Activated CD8-positive, alpha-beta memory T cell treated with anti-CD3 and anti-CD28 coated beads, Interleukin-2, amount 10 ng/mL, durations not matched to agents 7 days and 5 days (primary cell): ENCODE results near the gene S100G. TPM values are rescaled to one million over a fixed set of nuclear protein-coding genes. Genes with fewer than 3 reads are reported as not detected.

Source experiments
- ATAC-seq: fragments of 150-1000 bp; cut with Tn5 transposase; one replicate; pipeline ENCODE4 v1.10.0; 2021; ENCODE audit warnings: moderate library complexity
- CTCF ChIA-PET: fragments of 350-600 bp; sonication (Branson Sonifier 250); formaldehyde crosslinking; loops from one replicate; lab custom pipeline; 2021; ENCODE audit warnings: antibody characterized with exemption; lab: Charles Lee
- DNase-seq: peaks from one replicate; pipeline ENCODE4 v3.0.0-alpha.2; 2020
- H3K27ac Mint-ChIP-seq: one replicate; pipeline ENCODE4 v1.8.0; 2021; ENCODE audit warnings: mild to moderate bottlenecking, mixed read lengths
- H3K27me3 Mint-ChIP-seq: one replicate; pipeline ENCODE4 v1.8.0; 2021; ENCODE audit warnings: mixed read lengths
- H3K36me3 Mint-ChIP-seq: one replicate; pipeline ENCODE4 v1.8.0; 2021; ENCODE audit warnings: mild to moderate bottlenecking, mixed read lengths
- H3K4me1 Mint-ChIP-seq: one replicate; pipeline ENCODE4 v1.8.0; 2021; ENCODE audit warnings: mixed read lengths
- H3K4me3 Mint-ChIP-seq: one replicate; pipeline ENCODE4 v1.8.0; 2021; ENCODE audit warnings: mild to moderate bottlenecking, moderate library complexity, mixed read lengths
- H3K9me3 Mint-ChIP-seq: one replicate; pipeline ENCODE4 v1.8.0; 2022; ENCODE audit warnings: low read depth, mixed read lengths
- total RNA-seq, 2 experiments: library from RNA; stranded (reverse); gene quantifications; one replicate each; pipeline ENCODE4 v1.2.3, GENCODE V29; 2021

The S100G gene
- total RNA-seq, 2 experiments from 2014 or later, result not detected

GRCh38 chrX:16629909-16630308 is 20.0 kb upstream of the S100G start:
- Mint-ChIP-seq H3K36me3 (no peaks in the 10 kb centered on the region), H3K4me1 (no peaks in the 10 kb centered on the region)
- CTCF ChIA-PET, result no interaction called here

GRCh38 chrX:16633754-16634153 is 16.2 kb upstream of the S100G start:
- no peak overlapping the region for H3K27ac Mint-ChIP-seq
- peaks cover 2% of the 10 kb centered on the region for H3K36me3 Mint-ChIP-seq
- DNase-seq, result no peak
- no peak for ATAC-seq
- CTCF ChIA-PET, result no interaction called here
- no peak overlapping the region for H3K4me3 Mint-ChIP-seq
- no peaks in the 10 kb centered on the region for H3K27me3 Mint-ChIP-seq
- H3K4me1 Mint-ChIP-seq, result no peaks in the 10 kb centered on the region
- H3K9me3 Mint-ChIP-seq, result no peaks in the 10 kb centered on the region

More at GRCh38 chrX:16629909-16630308, 20.0 kb upstream of the S100G start:
- no peak overlapping the region for H3K4me3 Mint-ChIP-seq
- DNase-seq, result no peak
- no peaks in the 10 kb centered on the region for H3K27me3 Mint-ChIP-seq
- H3K9me3 Mint-ChIP-seq, result no peaks in the 10 kb centered on the region
- no peak for ATAC-seq
- no peak overlapping the region for H3K27ac Mint-ChIP-seq

GRCh38 chrX:16635040-16635439 is 14.9 kb upstream of the S100G start:
- Mint-ChIP-seq H3K27me3 (no peaks in the 10 kb centered on the region), H3K36me3 (peaks cover 2% of the 10 kb centered on the region), H3K27ac (no peak overlapping the region), H3K4me1 (no peaks in the 10 kb centered on the region), H3K4me3 (no peak overlapping the region), H3K9me3 (no peaks in the 10 kb centered on the region)
- no peak for ATAC-seq
- CTCF ChIA-PET, result no interaction called here
- DNase-seq, result no peak

- Mint-ChIP-seq H3K4me1 (no peaks in the 10 kb centered on the region), H3K27ac (no peak overlapping the region), H3K36me3 (peaks cover 2% of the 10 kb centered on the region), H3K27me3 (no peaks in the 10 kb centered on the region), H3K9me3 (no peaks in the 10 kb centered on the region), H3K4me3 (no peak overlapping the region)
- CTCF ChIA-PET, result no interaction called here
- ATAC-seq, result no peak
- no peak for DNase-seq
Measured at GRCh38 chrX:16635596-16635995, 14.4 kb upstream of the S100G start.

- peaks cover 3% of the 10 kb centered on the region for H3K36me3 Mint-ChIP-seq
- no peak overlapping the region for H3K27ac Mint-ChIP-seq
- H3K9me3 Mint-ChIP-seq, result no peaks in the 10 kb centered on the region
- no peak overlapping the region for H3K4me3 Mint-ChIP-seq
- H3K27me3 Mint-ChIP-seq, result no peaks in the 10 kb centered on the region
- CTCF ChIA-PET, result no interaction called here
- DNase-seq, result no peak
- no peak for ATAC-seq
- H3K4me1 Mint-ChIP-seq, result no peaks in the 10 kb centered on the region
Measured at GRCh38 chrX:16638533-16638932, 11.4 kb upstream of the S100G start.

- H3K27me3 Mint-ChIP-seq, result no peaks in the 10 kb centered on the region
- CTCF ChIA-PET, result no interaction called here
- DNase-seq (no peak), ATAC-seq (no peak)
- H3K4me3 Mint-ChIP-seq, result no peak overlapping the region
- H3K4me1 Mint-ChIP-seq, result no peaks in the 10 kb centered on the region
- H3K9me3 Mint-ChIP-seq, result no peaks in the 10 kb centered on the region
- no peak overlapping the region for H3K27ac Mint-ChIP-seq
- peaks cover 3% of the 10 kb centered on the region for H3K36me3 Mint-ChIP-seq
Measured at GRCh38 chrX:16639966-16640365, 10.0 kb upstream of the S100G start.

GRCh38 chrX:16640823-16641222 is 9.1 kb upstream of the S100G start:
- DNase-seq, result no peak
- H3K27ac Mint-ChIP-seq, result no peak overlapping the region
- ATAC-seq, result no peak
- H3K27me3 Mint-ChIP-seq, result no peaks in the 10 kb centered on the region
- H3K4me3 Mint-ChIP-seq, result no peak overlapping the region
- peaks cover 3% of the 10 kb centered on the region for H3K36me3 Mint-ChIP-seq
- CTCF ChIA-PET, result no interaction called here
- no peaks in the 10 kb centered on the region for H3K4me1 Mint-ChIP-seq
- no peaks in the 10 kb centered on the region for H3K9me3 Mint-ChIP-seq

- H3K27ac Mint-ChIP-seq, result no peak overlapping the region
- no peaks in the 10 kb centered on the region for H3K4me1 Mint-ChIP-seq
- peaks cover 4% of the 10 kb centered on the region for H3K36me3 Mint-ChIP-seq
- no peak overlapping the region for H3K4me3 Mint-ChIP-seq
- no peaks in the 10 kb centered on the region for H3K9me3 Mint-ChIP-seq
- no peaks in the 10 kb centered on the region for H3K27me3 Mint-ChIP-seq
- ATAC-seq, result no peak
- CTCF ChIA-PET, result no interaction called here
- no peak for DNase-seq
Measured at GRCh38 chrX:16643176-16643575, 6.8 kb upstream of the S100G start.

GRCh38 chrX:16646366-16647138 is 3.4 kb upstream of the S100G start:
- Mint-ChIP-seq H3K4me1 (no peaks in the 10 kb centered on the region), H3K9me3 (no peaks in the 10 kb centered on the region), H3K27ac (no peak overlapping the region), H3K27me3 (no peaks in the 10 kb centered on the region), H3K36me3 (peaks cover 4% of the 10 kb centered on the region), H3K4me3 (no peak overlapping the region)
- DNase-seq (no peak), ATAC-seq (no peak)
- CTCF ChIA-PET, result no interaction called here

- Mint-ChIP-seq H3K9me3 (no peaks in the 10 kb centered on the region), H3K27ac (no peak overlapping the region), H3K27me3 (no peaks in the 10 kb centered on the region), H3K4me3 (no peak overlapping the region), H3K36me3 (peaks cover 3% of the 10 kb centered on the region), H3K4me1 (no peaks in the 10 kb centered on the region)
- no peak for DNase-seq
- CTCF ChIA-PET, result interaction anchor here (0.6 kb wide), 1 partner anchor 932 kb away, joined by 5 read pairs; no protein-coding TSS in a partner anchor
- ATAC-seq, result no peak
Measured at GRCh38 chrX:16651391-16652024, 1.6 kb downstream of the S100G start.

GRCh38 chrX:16653424-16653823 is 3.5 kb downstream of the S100G start:
- no peak for ATAC-seq
- Mint-ChIP-seq H3K27me3 (no peaks in the 10 kb centered on the region), H3K9me3 (no peaks in the 10 kb centered on the region), H3K4me3 (no peak overlapping the region), H3K36me3 (no peaks in the 10 kb centered on the region), H3K27ac (no peak overlapping the region), H3K4me1 (no peaks in the 10 kb centered on the region)
- DNase-seq, result no peak
- CTCF ChIA-PET, result no interaction called here

- no peaks in the 10 kb centered on the region for H3K9me3 Mint-ChIP-seq
- no peak for ATAC-seq
- CTCF ChIA-PET, result no interaction called here
- no peak overlapping the region for H3K27ac Mint-ChIP-seq
- no peaks in the 10 kb centered on the region for H3K27me3 Mint-ChIP-seq
- H3K4me1 Mint-ChIP-seq, result no peaks in the 10 kb centered on the region
- H3K4me3 Mint-ChIP-seq, result no peak overlapping the region
- H3K36me3 Mint-ChIP-seq, result no peaks in the 10 kb centered on the region
- no peak for DNase-seq
Measured at GRCh38 chrX:16654093-16654492, 4.1 kb downstream of the S100G start.

- DNase-seq (no peak), ATAC-seq (no peak)
- CTCF ChIA-PET, result no interaction called here
- H3K27me3 Mint-ChIP-seq, result no peaks in the 10 kb centered on the region
- no peak overlapping the region for H3K4me3 Mint-ChIP-seq
- H3K9me3 Mint-ChIP-seq, result no peaks in the 10 kb centered on the region
- H3K27ac Mint-ChIP-seq, result no peak overlapping the region
- no peaks in the 10 kb centered on the region for H3K36me3 Mint-ChIP-seq
- H3K4me1 Mint-ChIP-seq, result no peaks in the 10 kb centered on the region
Measured at GRCh38 chrX:16658284-16658683, 8.3 kb downstream of the S100G start.

GRCh38 chrX:16659321-16659720 is 9.4 kb downstream of the S100G start:
- Mint-ChIP-seq H3K4me1 (no peaks in the 10 kb centered on the region), H3K27ac (no peak overlapping the region), H3K9me3 (no peaks in the 10 kb centered on the region), H3K27me3 (no peaks in the 10 kb centered on the region), H3K4me3 (no peak overlapping the region), H3K36me3 (no peaks in the 10 kb centered on the region)
- CTCF ChIA-PET, result no interaction called here
- DNase-seq, result no peak
- ATAC-seq, result no peak
